HEK293T (cell line): ENCODE results near the gene PALLD.

Source experiments
- ARNT ChIP-seq: fragments of 450-650 bp; IDR thresholded peaks from 2 replicates; pipeline ENCODE4 v1.6.1; 2017; ENCODE audit warnings: mild to moderate bottlenecking
- CTBP1 ChIP-seq: fragments of 450-650 bp; IDR thresholded peaks from 2 replicates; pipeline ENCODE4 v1.6.1; 2016; ENCODE audit warnings: borderline replicate concordance
- ELF4 ChIP-seq: fragments of 450-650 bp; IDR thresholded peaks from 2 replicates; pipeline ENCODE4 v1.6.1; 2017; ENCODE audit warnings: antibody characterized with exemption
- FOXK2 ChIP-seq: fragments of 450-650 bp; IDR thresholded peaks from 2 replicates; pipeline ENCODE4 v1.6.1; 2016; ENCODE audit warnings: mild to moderate bottlenecking
- FOXM1 ChIP-seq: fragments of 450-650 bp; IDR thresholded peaks from 2 replicates; pipeline ENCODE4 v1.6.1; 2017; ENCODE audit warnings: mild to moderate bottlenecking, borderline replicate concordance
- HDGF ChIP-seq: fragments of 450-650 bp; IDR thresholded peaks from 2 replicates; pipeline ENCODE4 v1.6.1; 2017; ENCODE audit warnings: antibody characterized with exemption, borderline replicate concordance
- NFRKB ChIP-seq: fragments of 450-650 bp; IDR thresholded peaks from 2 replicates; pipeline ENCODE4 v1.6.1; 2016; ENCODE audit warnings: mild to moderate bottlenecking, moderate library complexity
- SP1 ChIP-seq: fragments of 450-650 bp; IDR thresholded peaks from 2 replicates; pipeline ENCODE4 v1.6.1; 2017
- TARDBP ChIP-seq: fragments of 450-650 bp; IDR thresholded peaks from 2 replicates; pipeline ENCODE4 v1.6.1; 2016

DNA sequence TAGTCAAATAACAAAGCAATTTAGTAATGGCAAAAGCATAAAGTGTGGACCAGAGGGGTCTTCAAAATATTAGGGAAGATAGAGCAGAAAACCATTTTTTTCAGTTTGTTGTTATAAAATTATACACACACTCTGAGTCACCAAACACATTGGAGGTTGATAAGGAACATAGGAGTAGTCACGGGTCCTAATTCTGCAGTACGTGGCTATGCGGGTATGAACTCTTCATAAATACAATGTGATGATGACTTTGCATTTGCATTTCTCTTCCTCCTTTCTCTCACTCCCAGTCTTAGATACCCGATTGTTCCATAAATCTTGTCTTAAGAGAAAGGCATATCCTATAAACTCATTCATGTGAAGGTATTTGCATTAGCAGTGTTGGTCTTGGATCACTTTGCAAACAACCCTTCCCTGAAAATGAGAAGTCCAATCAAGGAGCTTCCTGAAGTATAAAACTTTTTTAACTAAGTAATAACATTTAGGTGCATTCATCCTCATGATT is 223.6 kb downstream of the PALLD start:
- TF ChIP-seq SP1 (no peak), CTBP1 (no peak), ARNT (no peak), ELF4 (no peak), HDGF (no peak), NFRKB (no peak), FOXK2 (no peak), FOXM1 (no peak), TARDBP (no peak)
